IPS DF 4.7 (cell line): Measurements from ENCODE around the gene ATG14.
"Not testable (repeated sequence)": the region's sequence is repeated elsewhere in the genome, so short reads cannot be mapped to it uniquely, and the experiment has no call there.

Experiments used
- DNase-seq: peaks from one replicate; pipeline ENCODE4 v3.0.0-alpha.2; 2013; ENCODE audit warnings: low spot score; ENCODE audit errors: extremely low read depth

Gene ATG14

DNA sequence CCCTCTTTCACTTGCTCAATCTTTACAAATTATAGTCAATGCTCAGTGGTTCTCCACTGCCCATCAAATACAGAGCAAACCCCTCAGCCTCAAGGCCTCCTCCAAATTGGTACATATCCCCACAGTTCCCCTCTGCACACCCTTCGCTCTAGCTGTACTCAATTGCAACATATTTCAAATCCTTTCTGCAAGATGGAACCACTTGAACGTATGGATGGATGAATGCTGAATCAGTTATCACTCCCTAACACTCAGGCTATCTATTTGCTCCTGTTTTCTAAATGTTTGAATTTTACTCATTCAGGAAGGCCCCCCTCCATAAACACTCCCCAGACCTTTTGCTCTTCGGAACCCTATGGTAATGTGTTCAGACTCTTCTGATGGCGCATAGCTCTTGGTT is 24.5 kb downstream of the ATG14 start:
- DNase-seq: no peak

DNA sequence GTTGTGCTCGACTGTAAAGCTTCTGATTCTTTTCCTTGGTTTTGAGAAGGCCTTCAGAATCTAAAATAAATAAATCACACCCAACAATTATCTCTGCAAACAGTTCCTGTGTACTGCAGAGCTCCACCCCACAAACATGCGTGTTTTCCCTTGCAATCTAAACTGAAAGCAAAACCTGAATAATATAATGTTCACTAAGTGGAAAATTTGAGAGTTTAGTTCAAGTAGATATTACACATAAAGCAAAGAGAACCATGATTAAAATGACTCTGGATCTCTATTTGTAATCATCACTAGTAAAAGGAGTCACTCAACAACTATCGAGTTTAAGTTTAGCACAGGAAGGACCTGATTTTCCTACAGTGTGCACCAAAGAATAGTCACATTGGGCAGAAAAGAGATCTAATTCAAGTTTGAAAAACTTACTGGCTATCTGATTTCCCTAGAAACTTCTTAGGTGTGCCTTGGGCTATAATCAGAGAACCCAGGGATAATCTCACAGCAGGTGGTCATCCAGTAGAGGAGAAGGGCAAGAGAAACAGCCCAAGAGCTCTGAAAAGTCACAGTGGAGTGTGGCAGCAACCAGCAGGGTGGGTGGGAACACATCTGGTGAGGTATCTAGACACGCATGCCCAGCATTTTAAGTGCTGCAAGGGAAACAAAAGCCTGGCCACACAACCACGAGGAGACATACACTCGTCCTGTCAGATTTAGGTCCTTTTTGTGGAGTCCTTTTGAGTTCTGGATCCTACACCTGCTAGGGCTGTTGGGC is 25.4 kb downstream of the ATG14 start:
- DNase-seq: no peak

DNA sequence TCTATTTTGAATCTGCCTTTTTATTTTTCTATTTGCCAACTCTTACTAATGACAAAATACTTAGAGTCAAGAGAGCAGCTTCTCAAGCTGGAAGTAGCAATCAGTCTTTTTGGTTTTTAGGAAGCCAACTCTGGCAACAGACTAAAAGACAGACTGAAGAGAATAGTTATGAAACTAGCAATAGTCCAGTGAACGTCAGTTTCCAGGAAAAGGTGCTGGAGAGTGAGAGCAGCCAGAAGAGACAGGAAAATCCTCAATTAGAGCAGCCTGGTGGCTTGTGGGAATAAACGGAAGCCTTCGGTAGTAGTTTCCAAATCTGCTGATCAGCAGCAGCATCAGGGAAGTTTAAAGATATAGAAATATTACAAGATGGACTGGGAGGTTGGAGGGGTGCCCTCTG is 27.1 kb downstream of the ATG14 start:
- no peak for DNase-seq

DNA sequence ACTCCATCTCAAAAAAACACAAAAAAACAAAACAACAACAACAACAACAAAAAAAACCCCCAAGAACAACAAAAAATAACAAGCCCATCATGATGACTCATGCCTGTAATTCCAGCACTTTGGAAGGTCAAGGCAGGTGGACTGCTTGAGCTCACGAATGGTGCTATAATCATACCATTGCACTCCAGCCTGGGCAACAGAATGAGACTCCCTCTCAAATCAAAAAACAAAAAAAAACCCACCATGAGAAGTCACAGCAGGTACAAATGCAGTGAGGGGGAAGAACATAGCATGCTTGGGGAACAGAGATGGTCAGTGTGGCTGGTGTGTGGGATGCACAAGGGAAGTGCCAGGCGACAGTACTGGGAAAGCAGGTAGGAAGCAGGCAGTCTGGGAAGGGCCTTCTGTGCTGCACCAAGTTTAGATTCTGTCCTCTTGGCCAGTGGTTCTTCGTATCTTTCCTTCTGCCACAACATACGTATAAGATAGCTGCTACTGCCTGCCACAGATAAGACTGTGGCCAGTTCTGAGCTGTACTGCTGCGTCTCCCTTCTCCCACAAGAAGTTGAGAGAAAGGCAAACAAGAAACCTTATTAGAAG is 28.0 kb downstream of the ATG14 start:
- no peak for DNase-seq

DNA sequence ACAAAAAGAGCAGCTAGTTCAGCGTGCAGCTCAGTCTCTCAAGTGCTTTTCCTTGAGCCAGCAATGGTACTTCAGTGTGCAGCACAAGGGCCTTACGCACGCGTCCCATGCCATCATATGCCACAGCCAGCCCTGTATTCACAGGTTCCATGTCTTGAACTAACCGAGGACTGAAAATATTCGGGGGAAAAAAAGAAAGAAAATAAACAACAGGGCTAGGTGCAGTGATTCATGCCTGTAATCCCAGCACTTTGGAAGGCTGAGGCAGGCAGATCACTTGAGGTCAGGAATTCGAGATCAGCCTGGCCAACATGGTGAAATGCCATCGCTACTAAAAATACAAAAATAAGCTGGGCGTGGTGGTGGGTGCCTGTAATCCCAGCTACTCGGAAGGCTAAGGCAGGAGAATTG is 28.6 kb downstream of the ATG14 start:
- DNase-seq: not testable (repeated sequence)

DNA sequence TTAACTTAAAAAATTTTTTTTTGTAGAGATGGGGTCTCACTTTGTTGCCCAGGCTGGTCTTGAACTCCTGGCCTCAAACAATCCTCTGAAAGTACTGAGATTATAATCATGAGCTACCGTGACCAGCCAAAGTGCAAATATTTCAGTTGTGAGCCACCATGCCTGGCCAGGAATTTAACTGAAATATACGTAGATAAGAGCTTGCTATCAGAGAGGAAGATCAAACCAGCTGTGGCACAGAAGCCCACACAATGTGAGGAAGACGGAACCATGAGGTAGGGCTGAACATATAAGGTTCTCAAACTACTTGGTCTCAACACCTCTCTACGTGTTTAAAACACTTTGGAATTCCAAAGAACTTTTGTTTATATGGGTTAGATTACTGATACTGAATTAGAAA is 29.1 kb downstream of the ATG14 start:
- DNase-seq: no peak

DNA sequence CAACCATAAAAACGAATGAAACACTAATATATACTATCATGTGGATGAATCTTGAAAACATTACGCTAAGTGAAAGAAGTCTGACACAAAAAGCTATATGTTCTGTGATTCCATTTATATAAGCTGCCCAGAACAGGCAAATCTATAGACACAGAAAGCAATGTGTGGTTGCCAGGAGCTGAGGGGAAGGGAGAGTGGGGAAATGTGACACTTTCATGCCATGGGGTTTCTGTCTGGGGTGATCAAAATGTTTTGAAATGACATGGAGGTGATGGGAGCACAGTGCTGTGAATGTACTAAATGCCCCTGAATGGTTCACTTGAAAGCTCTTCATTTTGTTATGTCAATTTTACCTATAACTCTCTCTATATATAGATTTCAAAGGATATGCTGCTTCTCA is 30.1 kb downstream of the ATG14 start:
- DNase-seq: no peak

DNA sequence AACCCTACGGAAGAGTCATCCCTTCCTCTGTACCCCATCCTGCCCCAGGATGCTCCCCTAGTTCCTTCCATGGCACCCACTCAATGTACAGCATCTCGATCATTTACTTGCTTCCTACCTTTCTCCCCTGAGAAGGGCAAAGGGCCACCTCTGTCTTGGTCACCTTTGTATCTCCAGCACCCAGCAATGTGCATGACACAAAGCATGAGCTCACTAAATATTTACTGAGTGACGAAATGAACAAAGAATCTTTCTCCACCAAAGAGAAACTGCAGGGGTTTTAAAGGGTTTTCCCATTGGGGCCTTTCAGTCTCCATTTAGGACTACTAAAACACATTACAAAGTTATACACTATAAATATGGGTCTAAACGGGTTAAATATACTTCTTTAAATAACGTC is 30.6 kb downstream of the ATG14 start:
- DNase-seq: no peak

DNA sequence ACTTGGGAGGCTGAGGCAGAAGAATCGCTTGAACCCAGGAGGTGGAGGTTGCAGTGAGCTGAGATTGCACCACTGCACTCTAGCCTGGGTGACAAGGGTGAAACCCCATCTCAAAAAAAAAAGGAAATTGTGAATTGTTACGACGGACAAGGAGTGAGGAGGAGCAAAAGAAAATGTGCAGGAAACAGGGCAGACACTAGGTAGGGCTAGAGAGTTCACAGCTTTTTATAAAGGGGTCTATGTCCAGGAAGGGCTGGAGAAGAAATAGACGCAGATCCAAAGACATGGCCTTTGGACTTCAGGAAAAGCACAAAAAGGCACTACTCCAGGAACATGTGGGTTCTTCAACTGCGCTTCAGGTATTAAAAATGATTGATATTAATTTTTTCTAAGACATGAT is 34.4 kb downstream of the ATG14 start:
- DNase-seq: no peak

DNA sequence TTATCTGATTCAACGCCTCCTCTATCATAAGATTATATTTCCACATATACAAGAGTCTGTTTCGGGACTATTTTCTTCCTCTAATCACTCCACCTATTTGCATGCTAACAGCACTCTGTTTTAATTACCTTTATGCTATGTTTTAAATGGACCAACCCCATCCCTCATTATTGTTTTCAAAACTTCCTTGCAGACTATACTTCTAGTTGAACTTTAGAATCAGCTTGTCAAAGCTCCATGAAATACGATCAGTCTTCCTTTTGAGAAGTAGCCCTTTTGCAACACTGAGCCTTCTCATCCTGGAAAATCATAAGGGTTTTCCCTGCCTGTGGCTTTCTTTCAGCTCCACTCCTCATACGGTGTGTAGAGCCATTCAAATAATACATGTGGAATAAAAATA is 36.9 kb downstream of the ATG14 start:
- DNase-seq: no peak

DNA sequence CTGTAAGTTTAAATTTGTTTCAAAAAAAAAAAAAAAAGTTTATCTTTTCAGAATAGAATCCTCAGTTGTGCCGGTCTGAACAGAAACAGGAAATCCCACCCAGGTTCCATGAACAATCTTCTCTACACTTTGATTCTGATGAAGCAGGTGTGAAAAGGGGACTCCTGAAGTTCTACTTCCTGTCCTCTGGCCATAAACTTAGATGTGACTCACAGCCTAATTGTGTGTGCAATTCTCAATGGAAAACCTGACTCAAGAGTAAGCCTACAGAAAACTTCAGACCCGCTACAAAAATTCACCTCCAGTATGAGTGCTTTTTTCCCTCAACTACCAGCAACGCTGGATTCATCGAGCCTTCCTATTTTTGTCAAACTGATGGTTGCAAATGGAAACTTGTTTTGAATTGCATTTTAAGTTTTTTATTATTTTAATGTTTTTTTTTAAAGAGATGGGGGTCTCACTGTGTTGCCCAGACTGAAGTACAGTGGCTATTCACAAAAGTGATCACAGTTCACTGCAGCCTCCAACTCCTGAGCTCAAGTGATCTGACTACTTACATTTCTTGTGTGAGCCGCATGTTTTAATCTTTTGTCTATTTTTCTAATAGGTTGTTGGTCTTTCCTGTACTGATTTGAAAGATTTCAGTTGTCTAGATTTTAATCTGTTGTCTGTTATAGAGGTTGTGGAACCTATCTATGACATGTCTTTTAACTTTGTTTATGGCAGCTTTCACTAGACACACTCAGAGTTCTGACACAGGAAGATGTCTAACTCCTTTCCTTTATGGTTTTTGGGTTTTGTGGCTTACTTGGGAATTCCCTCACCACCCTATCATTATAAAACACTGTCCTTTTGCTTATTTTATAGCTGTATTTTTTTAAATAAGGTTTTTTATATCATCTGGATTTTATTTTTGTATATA is 37.6 kb downstream of the ATG14 start:
- no peak for DNase-seq

DNA sequence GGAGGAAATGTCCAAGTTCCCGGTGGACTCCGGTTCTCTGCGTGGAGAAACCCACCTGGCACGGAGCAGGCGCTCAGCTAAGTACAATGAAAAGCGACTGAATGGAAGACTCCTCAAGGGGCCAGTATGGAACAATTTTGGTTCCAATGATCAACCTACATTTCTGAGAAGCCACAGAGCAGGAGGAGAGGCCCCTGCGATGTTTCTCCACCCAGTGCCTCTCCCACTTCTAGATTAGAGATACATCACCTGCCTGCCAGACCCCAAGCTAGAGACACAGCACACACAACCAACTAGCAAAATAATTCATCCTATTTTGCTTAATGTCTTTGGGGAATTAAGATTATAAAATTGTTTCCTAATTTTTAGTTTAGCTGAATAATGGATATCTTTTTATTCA is 38.8 kb downstream of the ATG14 start:
- DNase-seq: no peak

DNA sequence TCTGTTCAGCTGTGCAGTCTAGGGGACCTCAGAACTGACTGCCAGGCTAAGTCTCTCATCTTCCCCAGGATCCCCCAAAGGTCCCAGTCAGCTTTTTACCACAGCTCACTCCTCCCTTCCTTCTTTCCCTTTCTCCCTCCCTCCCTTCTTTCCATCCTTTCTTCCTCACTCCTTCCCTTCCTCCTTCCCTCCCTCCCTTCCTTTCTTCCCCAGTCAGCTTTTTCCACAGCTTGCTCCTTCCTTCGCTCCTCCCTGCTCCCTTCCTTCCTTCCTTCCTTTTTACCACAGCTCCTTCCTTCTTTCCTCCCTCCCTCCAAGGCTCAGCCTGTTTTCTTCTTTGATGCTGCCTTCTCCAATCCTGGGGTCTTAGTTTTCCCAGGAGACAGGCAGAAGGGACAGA is 39.2 kb downstream of the ATG14 start:
- DNase-seq: no peak

DNA sequence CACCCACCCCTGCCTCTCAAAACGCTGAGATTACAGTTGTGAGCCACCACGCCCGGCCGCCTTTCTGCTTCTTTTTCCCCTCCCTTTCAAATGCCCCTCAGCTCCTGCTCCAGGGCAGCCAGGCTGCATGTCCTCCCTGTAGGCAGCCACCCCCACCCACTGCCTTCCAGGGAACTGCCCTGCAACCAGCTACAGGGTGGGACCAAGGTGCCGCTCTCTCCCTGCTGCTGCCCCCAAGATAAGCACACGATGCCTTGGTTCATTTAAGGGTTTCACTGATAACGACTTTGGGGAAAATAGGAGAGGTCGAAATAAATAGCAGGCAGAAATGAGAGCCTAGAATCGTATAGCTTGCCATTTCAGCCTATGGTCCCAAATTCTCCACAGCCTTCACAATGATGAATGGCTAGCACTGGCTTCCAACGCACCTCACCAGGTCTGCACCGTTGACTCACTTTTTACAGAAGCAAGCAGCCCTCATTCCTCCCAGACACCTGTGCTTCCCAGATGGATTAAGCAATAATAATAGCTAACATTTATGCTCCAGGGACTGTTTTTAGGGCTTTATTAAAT is 40.7 kb downstream of the ATG14 start:
- no peak for DNase-seq

DNA sequence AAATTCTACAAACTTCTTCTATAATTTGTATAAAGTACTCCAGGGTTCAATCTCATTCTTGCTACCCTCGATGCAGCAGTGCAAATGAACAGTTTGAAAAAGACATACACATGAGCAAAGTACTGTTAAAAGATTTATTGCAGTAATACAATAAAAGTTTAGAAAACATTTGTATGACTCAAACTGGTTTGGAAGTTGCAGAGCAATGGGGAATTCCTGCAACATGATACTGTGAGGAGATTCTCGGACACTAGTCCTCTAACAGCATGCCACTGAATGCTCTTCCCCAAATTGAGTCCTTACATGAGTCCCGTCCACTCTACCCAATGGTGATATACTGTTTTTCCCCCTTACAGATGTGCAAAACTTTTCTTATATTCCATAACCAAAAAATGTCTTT is 45.4 kb downstream of the ATG14 start:
- DNase-seq: no peak

DNA sequence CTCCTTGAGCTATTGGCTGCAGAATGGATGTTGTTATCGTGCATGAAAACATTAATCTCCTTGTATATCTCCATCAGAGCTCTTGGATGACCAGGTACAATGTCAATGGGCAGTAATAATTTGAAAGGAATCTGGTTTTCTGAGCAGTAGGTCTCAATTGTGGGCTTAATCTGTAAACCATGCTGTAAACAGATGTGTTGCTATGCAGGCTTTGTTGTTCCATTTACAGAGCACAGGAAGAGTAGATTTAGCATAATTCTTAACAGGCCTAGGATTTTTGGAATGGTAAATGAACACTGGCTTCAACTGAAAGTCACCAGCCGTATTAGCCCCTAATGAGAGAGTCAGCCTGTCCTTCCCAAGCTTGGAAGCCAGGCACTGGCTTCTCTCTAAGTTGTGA is 50.4 kb downstream of the ATG14 start:
- DNase-seq: no peak

DNA sequence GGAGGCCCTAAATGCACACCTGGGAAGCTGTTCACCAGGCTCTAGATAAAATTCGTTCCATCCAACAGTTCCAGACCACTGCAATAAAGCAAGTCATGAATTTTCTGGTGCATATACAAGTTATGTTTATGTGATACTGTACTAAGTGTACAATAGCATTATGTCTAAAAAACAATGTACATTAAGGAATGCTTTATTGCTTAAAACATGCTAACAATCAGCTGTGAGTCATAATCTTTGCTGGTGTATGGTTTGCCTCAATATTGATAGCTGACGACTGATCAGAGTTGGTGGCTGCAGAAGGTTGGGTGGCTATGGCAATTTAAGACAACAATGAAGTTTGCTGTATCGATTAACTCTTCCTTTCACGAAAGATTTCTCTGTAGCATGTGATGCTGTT is 52.3 kb downstream of the ATG14 start:
- DNase-seq: no peak

DNA sequence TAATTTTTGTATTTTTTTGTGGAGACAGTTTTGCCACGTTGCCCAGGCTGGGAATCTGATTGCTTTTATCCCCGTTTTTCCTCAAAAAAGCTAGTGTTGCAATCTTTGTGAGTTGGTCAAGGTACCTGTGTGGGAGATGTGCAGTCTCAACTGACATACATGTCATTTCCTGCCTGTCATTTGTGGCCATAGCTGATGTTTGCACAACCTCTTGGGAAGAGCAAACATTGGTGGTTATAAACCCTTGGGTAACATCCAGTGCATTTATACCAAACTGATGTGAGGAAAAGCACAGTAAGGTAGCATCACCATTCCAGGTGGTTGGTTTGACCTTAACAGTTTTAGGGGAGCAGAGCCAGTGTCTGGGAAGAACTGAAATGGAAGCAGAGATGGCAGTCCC is 54.7 kb downstream of the ATG14 start:
- no peak for DNase-seq

DNA sequence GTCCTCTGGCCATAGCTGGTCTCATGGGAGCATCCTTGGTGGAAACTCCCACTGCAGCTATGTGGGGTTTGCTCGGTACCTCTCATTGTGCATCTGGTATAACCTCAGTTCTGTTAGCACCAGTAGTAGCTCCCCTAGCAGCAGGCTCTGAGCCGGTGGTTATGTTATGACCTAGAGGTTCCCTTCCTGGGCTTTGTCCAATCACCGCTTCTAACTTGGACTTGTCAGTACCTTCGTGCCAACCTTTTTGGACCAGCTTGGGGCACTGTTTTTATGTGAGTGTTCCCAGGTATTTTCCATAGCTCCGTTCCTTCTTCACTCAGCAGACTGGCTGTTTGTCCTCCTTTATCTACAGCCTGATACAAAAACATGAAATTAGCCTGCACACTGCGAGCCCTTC is 55.7 kb downstream of the ATG14 start:
- no peak for DNase-seq

DNA sequence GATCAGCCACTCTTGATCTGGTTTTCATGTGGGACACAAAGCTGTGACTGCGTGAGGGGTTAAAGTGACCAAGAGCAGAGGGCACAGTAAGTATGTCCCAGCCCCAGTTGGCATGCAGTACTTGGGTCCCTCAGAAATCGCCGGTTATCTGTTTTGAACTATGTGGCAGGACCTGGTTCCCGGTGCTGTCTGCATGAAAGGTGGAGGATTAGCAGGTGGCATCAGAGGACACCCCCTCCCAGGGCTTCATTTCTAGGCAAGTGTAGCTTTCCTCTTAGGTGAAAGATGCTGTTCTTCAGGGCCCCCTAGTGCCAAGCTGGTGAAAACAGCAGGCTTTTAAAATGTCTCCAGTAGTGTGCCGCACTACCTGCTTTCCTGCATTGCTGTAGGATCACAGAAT is 57.1 kb downstream of the ATG14 start:
- DNase-seq: peak; percentile 14

DNA sequence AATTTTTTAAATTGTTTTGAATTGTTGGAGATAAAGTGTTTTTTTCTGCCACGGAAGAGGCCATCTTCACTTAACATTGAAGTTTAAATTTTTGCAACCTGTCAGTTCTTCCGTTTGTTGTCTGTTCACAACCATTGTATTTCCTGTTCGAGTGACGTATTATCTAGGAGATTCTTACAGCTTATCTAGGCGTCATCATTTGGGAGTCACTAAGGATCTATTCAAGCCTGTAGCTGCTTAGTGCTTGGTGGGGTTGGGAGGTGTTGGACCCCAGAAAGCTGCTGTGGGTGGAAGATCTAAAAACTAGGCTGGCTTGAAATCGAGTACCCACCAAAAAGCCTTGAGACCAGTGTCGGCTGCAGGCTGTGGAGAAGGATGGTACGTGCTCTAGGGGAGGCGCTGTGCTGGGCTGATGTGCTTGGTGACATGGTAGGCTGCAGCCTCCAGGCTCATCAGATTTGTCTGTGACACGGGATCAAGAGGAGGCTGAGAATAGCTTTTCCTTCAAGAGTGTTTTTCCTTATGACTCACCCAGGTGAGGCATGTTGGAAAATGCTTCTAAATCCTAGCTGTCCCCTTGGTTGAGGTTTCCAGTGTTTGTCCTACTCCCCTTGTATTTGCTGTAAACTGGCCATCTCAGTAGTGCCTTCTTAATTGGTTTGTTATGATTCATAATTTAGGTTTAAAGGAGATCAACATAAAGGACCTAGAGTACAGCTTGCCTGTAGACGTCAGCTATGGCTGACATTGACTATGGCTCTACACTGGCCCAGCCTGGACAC is 57.8 kb downstream of the ATG14 start:
- no peak for DNase-seq
